IPS-18a (cell line): Measurements from ENCODE around the gene GPRIN2.
"Not testable (repeated sequence)": the region's sequence is repeated elsewhere in the genome, so short reads cannot be mapped to it uniquely, and the experiment has no call there.

Experiments used
- H3K27ac ChIP-seq: one replicate; pipeline ENCODE4 v1.5.1; 2013; ENCODE audit warnings: low read length
- H3K27me3 ChIP-seq: one replicate; pipeline ENCODE4 v1.6.1; 2013; ENCODE audit warnings: mild to moderate bottlenecking, low read length; ENCODE audit not compliant: control insufficient read depth, insufficient read depth
- H3K36me3 ChIP-seq: one replicate; pipeline ENCODE4 v1.6.1; 2013; ENCODE audit warnings: low read depth, low read length; ENCODE audit not compliant: control insufficient read depth
- H3K4me1 ChIP-seq: one replicate; pipeline ENCODE4 v1.6.1; 2013; ENCODE audit warnings: low read depth, low read length; ENCODE audit not compliant: control insufficient read depth
- H3K4me3 ChIP-seq: one replicate; pipeline ENCODE4 v1.5.1; 2013; ENCODE audit warnings: low read length
- H3K9ac ChIP-seq: one replicate; pipeline ENCODE4 v1.6.1; 2013; ENCODE audit warnings: mild to moderate bottlenecking, low read length, moderate library complexity
- H3K9me3 ChIP-seq: one replicate; pipeline ENCODE4 v1.6.1; 2013; ENCODE audit warnings: low read depth, low read length; ENCODE audit not compliant: control insufficient read depth

GPRIN2 gene

DNA sequence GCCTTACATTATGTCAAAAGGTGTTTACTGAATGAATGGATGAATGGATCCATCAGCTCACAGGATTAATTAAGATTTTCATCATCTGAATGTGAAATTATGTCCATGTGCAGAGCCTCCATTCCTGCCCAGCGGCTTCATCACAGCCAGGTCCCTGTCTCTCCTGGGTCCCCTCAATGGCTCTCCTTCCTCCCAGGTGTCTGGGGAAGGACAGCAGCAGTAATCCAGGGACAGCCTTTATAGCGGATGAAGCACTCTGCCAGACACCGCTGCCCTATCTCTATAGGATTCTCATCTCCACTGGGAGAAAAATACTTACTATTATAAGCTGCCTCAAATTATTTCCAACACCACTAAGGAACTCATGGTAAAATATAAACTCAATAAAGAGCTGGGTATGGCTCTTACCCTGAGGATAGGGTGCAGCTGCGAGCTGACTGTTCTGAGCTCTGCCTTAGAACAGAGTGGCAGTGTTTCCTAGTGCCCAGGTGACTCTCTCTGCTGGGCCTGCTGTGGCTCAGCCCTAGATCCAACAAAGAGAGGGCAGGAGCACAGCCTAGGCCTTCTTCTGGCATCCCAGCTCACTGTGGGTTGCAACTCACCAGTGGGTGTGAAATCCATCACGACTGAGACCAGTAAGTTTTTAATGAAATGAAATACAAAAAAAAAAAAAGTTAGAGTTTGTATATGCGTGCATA is 38.3 kb downstream of the GPRIN2 start:
- no peak overlapping the region for H3K27ac ChIP-seq
- no peaks in the 10 kb centered on the region for H3K36me3 ChIP-seq
- H3K4me3 ChIP-seq, result no peak overlapping the region
- no peaks in the 10 kb centered on the region for H3K9me3 ChIP-seq
- H3K27me3 ChIP-seq, result no peaks in the 10 kb centered on the region
- no peaks in the 10 kb centered on the region for H3K4me1 ChIP-seq
- H3K9ac ChIP-seq, result no peak overlapping the region

DNA sequence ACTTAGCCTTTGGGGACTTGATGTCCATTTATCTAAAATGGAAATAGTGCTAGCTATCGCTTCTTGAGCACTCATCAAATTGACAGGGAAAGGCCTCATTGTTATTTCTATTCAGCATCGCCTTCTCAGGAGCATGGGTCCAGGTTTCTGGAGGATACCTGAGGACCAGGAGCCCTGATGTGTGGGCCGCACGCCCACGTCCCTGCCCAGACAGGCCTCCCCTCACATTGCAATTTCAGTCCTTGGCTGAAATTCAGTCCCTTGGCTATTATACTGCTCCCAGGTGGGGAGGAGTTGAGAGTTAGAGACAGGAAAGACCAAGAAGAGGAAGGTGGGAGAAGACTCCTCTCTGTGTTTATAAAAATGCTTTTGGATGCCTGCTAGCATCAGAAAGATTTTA is 38.9 kb downstream of the GPRIN2 start:
- Histone ChIP-seq H3K4me1 (no peaks in the 10 kb centered on the region), H3K36me3 (no peaks in the 10 kb centered on the region), H3K27me3 (no peaks in the 10 kb centered on the region), H3K27ac (no peak overlapping the region), H3K9me3 (no peaks in the 10 kb centered on the region), H3K9ac (no peak overlapping the region), H3K4me3 (no peak overlapping the region)

DNA sequence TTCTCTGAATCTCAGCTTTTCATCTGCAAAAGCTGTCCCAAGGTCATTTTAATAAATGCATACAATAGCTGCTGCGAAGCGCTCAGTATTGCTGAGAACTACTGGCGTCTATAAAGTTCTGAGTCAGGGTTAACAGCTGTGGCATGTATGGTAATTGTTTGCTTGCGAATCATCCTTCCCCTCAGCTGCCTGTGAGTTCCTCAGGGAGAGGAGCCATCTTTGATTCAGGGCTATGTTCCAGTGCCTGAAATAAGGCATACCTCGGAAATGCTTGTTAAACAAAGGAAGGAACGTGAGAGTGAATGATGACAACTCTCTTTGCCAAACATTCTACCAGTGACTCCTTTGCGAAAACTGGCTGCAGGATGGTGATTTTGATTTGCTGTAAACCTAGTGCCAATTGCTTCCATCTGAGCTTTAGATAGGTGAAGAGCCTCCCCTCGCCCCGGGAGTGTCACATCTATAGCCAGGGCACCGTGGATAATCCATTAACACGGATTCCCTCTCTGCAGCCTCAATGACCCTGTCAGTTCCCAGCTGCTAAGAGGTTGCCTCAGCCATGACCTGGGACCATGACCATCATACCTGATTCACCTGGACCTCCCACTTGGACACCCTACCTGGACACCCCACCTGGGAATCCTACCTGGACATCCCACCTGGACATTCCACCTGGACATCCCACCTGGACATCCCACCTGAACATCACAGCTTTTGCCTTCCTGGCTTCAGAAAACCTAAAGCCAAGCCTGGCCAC is 39.6 kb downstream of the GPRIN2 start:
- Histone ChIP-seq H3K27me3 (no peaks in the 10 kb centered on the region), H3K27ac (no peak overlapping the region), H3K36me3 (no peaks in the 10 kb centered on the region), H3K9ac (no peak overlapping the region), H3K4me3 (no peak overlapping the region), H3K4me1 (no peaks in the 10 kb centered on the region), H3K9me3 (no peaks in the 10 kb centered on the region)

- no peaks in the 10 kb centered on the region for H3K4me1 ChIP-seq
- no peaks in the 10 kb centered on the region for H3K27me3 ChIP-seq
- H3K9me3 ChIP-seq, result no peaks in the 10 kb centered on the region
- no peak overlapping the region for H3K27ac ChIP-seq
- no peaks in the 10 kb centered on the region for H3K36me3 ChIP-seq
- no peak overlapping the region for H3K9ac ChIP-seq
- no peak overlapping the region for H3K4me3 ChIP-seq
Observed at GRCh38 chr10:46515793-46516192, 40.7 kb downstream of the GPRIN2 start.

GRCh38 chr10:46515366-46515765 is 41.1 kb downstream of the GPRIN2 start:
- Histone ChIP-seq H3K27ac (no peak overlapping the region), H3K4me3 (no peak overlapping the region), H3K27me3 (no peaks in the 10 kb centered on the region), H3K4me1 (no peaks in the 10 kb centered on the region), H3K36me3 (no peaks in the 10 kb centered on the region), H3K9ac (no peak overlapping the region), H3K9me3 (no peaks in the 10 kb centered on the region)

- H3K9ac ChIP-seq, result no peak overlapping the region
- H3K27me3 ChIP-seq, result no peaks in the 10 kb centered on the region
- H3K27ac ChIP-seq, result no peak overlapping the region
- no peaks in the 10 kb centered on the region for H3K36me3 ChIP-seq
- no peak overlapping the region for H3K4me3 ChIP-seq
- no peaks in the 10 kb centered on the region for H3K4me1 ChIP-seq
- H3K9me3 ChIP-seq, result no peaks in the 10 kb centered on the region
Observed at GRCh38 chr10:46514899-46515298, 41.6 kb downstream of the GPRIN2 start.

- H3K4me1 ChIP-seq, result no peaks in the 10 kb centered on the region
- no peak overlapping the region for H3K9ac ChIP-seq
- H3K9me3 ChIP-seq, result no peaks in the 10 kb centered on the region
- no peaks in the 10 kb centered on the region for H3K27me3 ChIP-seq
- H3K36me3 ChIP-seq, result no peaks in the 10 kb centered on the region
- no peak overlapping the region for H3K4me3 ChIP-seq
- no peak overlapping the region for H3K27ac ChIP-seq
Observed at GRCh38 chr10:46514431-46514861, 42.0 kb downstream of the GPRIN2 start.

DNA sequence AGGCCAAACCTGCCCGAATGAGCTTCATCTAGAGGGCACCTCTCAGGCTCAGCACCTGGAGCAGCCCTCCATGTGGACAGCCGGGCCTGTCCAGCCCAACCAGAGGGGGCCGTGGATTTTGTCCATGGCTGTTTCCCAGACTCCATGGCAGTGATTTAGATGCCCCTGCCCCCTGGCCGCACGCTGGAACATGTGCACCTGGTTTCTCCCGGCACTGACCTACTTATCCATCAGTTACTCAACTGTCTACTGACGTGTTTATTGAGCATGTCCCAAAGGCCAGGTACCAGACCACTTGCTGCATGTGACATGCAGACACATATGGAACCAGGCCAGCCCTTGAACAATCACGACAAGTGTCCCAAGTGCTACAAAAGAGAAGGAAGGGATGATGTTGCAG is 43.1 kb downstream of the GPRIN2 start:
- H3K4me1 ChIP-seq, H3K9me3 ChIP-seq, H3K27ac ChIP-seq, H3K9ac ChIP-seq, H3K27me3 ChIP-seq, H3K4me3 ChIP-seq, H3K36me3 ChIP-seq: not testable (repeated sequence)

DNA sequence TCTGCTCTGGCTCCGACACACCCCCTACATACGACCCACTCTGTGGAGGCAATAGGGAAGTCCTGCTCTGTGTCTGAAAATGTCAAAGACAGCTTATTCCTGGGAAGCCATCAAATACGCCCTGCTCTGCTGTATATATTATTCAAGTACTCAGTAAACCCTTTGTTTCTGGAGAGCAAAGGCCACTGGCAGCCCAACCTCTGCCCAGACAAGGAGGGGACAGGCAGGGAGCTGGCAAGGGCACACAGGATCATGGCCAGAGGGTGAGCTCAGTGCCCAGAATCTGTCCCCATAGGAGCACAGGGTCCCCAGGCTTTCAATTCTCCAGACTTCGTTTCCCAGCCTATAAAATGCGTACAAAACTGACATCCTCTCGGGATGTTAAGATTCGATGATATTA is 43.7 kb downstream of the GPRIN2 start:
- not testable (repeated sequence) for H3K9me3 ChIP-seq, H3K4me1 ChIP-seq, H3K27me3 ChIP-seq, H3K36me3 ChIP-seq, H3K27ac ChIP-seq, H3K9ac ChIP-seq, H3K4me3 ChIP-seq

GRCh38 chr10:46512002-46512401 is 44.5 kb downstream of the GPRIN2 start:
- not testable (repeated sequence) for H3K4me3 ChIP-seq, H3K27me3 ChIP-seq, H3K27ac ChIP-seq

More at GRCh38 chr10:46512002-46512401, 44.5 kb downstream of the GPRIN2 start:
- H3K9me3 ChIP-seq, H3K36me3 ChIP-seq, H3K4me1 ChIP-seq, H3K9ac ChIP-seq: not testable (repeated sequence)
